ENCODE results near the gene LVRN.

LVRN gene

DNA sequence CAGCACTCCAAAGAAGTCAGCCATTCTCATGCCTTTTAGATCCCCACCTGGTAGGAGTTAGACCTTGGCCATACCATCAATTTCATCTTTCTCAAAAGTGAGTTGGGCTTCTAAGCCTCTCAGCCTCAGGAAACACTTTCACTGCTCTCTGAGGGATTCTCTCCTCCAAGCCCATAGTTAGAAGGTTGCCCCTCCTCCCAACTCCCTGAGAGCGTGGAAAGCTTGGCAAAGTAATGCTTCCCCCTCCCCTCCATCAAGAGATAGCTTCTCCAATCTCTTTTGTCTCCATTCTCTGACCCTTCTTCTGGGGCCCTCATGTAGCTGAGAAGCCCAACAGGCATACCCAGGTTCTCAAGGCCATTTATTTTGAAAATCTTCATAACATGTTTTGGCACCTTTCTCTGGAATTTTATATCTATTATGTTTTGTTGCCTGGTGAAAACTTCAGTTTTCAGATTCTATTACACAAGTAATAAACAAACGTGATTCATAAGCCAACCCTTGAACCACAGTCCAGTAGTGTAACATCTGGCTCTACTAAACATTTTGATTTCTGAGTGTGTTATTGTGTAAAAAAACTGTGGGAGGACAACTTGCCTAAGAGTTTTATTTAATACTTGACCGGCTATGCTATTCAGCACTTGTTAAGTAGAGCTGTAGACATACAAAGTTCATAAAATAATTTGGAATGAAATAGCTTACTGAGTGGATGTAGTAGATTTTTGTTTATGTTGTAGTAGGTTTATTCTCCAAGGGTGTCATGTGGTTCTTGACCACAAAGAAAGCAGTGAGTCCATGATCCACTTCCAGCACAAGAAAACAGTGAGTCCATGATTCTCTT, 17.1 kb downstream of the LVRN start:
- no peak overlapping the region for H3K27ac ChIP-seq
- TF ChIP-seq ZFX (IDR thresholded peaks at IDR 0.05; ENCODE audit: borderline replicate concordance), result no peak
- TF ChIP-seq, protein P1, sequence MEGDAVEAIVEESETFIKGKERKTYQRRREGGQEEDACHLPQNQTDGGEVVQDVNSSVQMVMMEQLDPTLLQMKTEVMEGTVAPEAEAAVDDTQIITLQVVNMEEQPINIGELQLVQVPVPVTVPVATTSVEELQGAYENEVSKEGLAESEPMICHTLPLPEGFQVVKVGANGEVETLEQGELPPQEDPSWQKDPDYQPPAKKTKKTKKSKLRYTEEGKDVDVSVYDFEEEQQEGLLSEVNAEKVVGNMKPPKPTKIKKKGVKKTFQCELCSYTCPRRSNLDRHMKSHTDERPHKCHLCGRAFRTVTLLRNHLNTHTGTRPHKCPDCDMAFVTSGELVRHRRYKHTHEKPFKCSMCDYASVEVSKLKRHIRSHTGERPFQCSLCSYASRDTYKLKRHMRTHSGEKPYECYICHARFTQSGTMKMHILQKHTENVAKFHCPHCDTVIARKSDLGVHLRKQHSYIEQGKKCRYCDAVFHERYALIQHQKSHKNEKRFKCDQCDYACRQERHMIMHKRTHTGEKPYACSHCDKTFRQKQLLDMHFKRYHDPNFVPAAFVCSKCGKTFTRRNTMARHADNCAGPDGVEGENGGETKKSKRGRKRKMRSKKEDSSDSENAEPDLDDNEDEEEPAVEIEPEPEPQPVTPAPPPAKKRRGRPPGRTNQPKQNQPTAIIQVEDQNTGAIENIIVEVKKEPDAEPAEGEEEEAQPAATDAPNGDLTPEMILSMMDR (IDR thresholded peaks at IDR 0.05), result no peak

DNA sequence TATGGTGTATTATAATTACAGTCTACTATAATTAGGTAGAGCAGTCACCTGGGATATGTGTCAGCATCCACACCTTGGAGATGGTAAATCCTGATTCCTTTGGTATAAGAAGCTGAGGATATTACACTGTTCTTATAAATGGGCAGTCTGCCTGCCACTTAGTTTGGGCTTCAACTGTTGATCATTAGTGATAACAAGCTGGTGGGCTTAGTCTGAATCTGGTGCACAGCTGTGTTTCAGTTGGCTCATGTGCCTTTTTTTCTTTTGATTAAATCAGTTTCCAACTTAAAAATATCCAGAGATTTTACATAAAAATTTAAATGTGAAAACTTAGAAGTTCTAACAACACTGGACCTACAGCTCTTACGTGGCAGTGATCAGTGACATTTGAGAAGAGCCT, 21.2 kb downstream of the LVRN start:
- TF ChIP-seq, protein P1 (IDR thresholded peaks at IDR 0.05), result no peak
- H3K27ac ChIP-seq, result no peak overlapping the region

DNA sequence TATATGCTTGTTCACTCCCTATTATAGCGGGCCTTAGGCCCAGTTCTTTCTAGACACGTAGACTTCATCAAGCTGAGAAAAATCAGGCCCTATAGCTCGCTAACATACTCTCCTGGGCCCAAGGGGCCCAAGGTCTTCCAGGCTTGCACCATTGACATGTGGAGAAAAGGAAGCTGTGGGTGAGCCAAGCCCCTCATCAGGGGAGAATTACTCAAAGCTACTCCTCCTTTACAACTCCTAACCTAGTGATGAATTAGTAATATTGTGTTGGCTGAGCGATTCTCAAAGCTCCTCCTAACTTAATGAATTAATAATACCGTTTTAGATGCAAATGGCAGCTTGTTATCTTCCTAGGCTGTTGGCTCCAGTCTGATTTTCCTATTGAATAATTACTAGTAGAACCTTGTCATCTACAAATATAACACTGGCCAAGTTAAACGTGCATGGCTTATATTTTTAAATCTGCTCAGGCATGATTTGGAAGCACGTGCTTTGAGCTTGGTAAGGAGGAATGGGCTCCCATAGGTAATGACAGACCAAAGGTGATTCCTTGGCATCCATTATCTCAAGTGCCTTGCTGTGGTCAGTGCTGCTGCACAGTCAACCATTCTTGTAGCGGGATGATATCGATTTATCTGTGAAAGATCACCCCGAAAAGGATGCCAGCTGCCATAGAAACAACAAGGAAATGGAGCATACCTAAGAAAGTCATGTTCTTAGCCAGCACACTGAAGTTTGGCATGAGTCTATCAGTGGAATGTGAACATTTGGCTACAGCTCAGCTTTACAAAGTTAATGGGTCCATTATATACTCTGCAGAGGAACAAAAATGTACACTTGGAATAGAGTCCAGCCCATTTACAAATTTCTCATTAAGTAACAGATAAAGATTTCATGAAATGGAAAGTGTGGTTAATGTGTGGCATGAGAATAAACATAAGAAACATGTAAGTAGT, 23.8 kb downstream of the LVRN start:
- no peak overlapping the region for H3K27ac ChIP-seq
- TF ChIP-seq, protein P1 (IDR thresholded peaks at IDR 0.05), result no peak
- TF ChIP-seq ZFX (IDR thresholded peaks at IDR 0.05; ENCODE audit: borderline replicate concordance), result no peak

DNA sequence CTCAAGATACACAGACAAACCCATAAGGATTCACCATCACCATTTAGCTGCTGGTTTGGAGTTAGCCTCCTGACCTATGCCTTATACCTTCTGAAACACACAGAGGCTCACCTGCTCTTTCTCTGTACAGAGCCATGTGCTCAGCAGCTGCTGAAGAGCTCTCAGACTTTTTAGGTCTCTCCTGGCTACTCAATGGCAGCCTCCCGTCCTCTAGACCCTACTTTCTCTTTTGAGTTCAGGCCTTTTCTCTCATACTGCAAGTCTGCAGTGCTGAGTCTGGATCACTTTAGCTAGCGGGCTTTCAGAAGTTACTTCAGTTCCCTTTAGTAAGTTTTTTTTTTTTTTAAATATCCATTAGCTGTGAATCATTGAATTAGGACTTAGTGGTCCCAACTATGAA, 25.7 kb downstream of the LVRN start:
- H3K27ac ChIP-seq, result no peak overlapping the region
- no peak for TF ChIP-seq ZFX (IDR thresholded peaks at IDR 0.05; ENCODE audit: borderline replicate concordance)
- TF ChIP-seq, protein P1 (IDR thresholded peaks at IDR 0.05), result no peak

DNA sequence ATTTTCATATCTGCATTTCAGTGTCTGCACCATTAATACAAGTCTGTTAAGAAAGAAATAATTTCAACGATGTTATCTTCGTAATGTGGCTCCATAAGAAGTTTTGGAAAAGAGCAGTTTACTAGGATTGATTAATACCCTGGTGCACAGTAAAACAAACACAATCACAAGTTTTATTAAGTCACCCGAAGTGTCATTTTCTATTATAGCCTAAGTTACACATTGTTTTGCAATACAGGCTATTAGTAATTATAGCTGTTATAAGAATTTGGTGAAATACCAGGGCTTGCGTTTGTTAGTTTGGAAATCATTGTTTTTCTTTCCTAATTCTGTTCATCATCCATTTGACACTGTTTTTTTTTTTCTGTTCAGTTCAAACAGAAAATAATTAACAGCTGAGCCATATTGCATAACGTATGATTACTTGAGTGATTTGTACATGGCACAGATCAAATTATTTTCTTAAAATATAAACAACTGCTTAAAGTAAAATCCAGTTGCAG, 30.6 kb downstream of the LVRN start:
- H3K27ac ChIP-seq, result no peak overlapping the region
- TF ChIP-seq ZFX (IDR thresholded peaks at IDR 0.05; ENCODE audit: borderline replicate concordance), result no peak
- TF ChIP-seq, protein P1 (IDR thresholded peaks at IDR 0.05), result no peak

DNA sequence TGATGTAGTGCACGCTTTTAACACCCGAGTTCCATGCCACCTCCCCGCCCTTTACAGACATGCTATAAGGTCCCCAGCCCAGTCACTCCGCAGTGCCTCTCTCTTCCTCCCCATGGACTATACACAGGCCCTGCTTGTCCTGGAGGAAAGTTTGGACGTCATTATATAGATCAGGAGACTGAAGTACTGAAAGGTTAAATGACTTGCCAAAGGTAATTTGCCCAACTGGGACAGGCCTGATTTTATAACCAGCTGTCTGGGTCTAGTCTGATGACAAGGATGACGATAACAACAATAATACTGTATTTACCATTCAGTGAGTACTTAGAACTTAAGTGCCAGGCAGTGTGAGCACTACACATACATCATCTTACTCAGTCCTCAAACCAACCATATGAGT, 33.1 kb downstream of the LVRN start:
- no peak overlapping the region for H3K27ac ChIP-seq
- TF ChIP-seq ZFX (IDR thresholded peaks at IDR 0.05; ENCODE audit: borderline replicate concordance), result no peak
- TF ChIP-seq, protein P1 (IDR thresholded peaks at IDR 0.05), result no peak
